Body of pancreas (tissue), 4 donors: ENCODE results near the gene ADPRHL1. TPM values are rescaled to one million over a fixed set of nuclear protein-coding genes. Genes with fewer than 3 reads are reported as not detected.

ENCODE experiments used
- ATAC-seq: fragments of 150-250 bp; one replicate; pipeline ENCODE4 v1.9.1; 2016
- DNase-seq, 4 donors: peaks; one replicate each; pipeline ENCODE4 v3.0.0-alpha.2; 2019
- H3K27ac ChIP-seq, 4 donors: fragments of 200-600 bp; sonication (generic); 1 replicate in 3 of 4; 2 replicates in 1 of 4; pipeline versions ENCODE4 v1.5.1 to v1.6.1; 2016 to 2019; ENCODE audit warnings: mild to moderate bottlenecking in 1 of 4, mixed read lengths in 1 of 4, moderate library complexity in 1 of 4
- H3K27me3 ChIP-seq, 2 donors: fragments of 200-600 bp; sonication (generic); one replicate each; pipeline ENCODE4 v1.6.0; 2016; ENCODE audit warnings: mild to moderate bottlenecking in 1 of 2
- H3K36me3 ChIP-seq, 2 donors: fragments of 200-600 bp; sonication (generic); replicated peaks in 1 of 2; 2 replicates each; pipeline ENCODE4 v1.5.1; 2016; ENCODE audit warnings: low read depth in 2 of 2; ENCODE audit not compliant: insufficient read depth in 1 of 2
- H3K4me1 ChIP-seq: fragments of 200-600 bp; sonication (generic); one replicate; pipeline ENCODE4 v1.6.0; 2016
- H3K4me3 ChIP-seq, 2 donors: fragments of 200-600 bp; sonication (generic); 1 replicate in 1 of 2; 2 replicates in 1 of 2; pipeline ENCODE4 v1.5.1; 2016 to 2019
- H3K9me3 ChIP-seq, 3 donors: fragments of 200-600 bp; sonication (generic); 1 replicate in 2 of 3; 2 replicates in 1 of 3; pipeline ENCODE4 v1.5.1; 2016
- POLR2A ChIP-seq, 3 donors: fragments of 450-650 bp; IDR thresholded peaks; one replicate each; pipeline ENCODE4 v1.6.1; 2016; ENCODE audit warnings: antibody characterized with exemption in 3 of 3, mild to moderate bottlenecking in 2 of 3
- WGBS, 2 donors: methylation state at CpG; one replicate each; pipeline ENCODE4 v1.1.5; 2017; 5-methylcytosine and 5-hydroxymethylcytosine counted together
- intact Hi-C: fragments of 100-400 bp; cut with DNase I; formaldehyde crosslinking; loops from one replicate; pipeline ENCODE4 v1.15.1; 2023
- total RNA-seq, 2 donors: library from RNA; depleted of rRNA; stranded (reverse); fragments of >200 nt; gene quantifications; one replicate each; pipeline ENCODE4 v1.1.0, GENCODE V29; 2016
- TF ChIP-seq, protein P1 (sequence below), 7 experiments: fragments of 450-650 bp in 4 of 7; fragments of 200-600 bp in 3 of 7; sonication (generic) in 3 of 7; IDR thresholded peaks; one replicate each; pipeline ENCODE4 v1.5.1; 2016 to 2019; ENCODE audit warnings: antibody characterized with exemption in 7 of 7

Gene ADPRHL1
- total RNA-seq, result 10 to 100 TPM in 1 of 2 donors, 1 to 10 TPM in 1; 6.0 to 15.8 TPM

GRCh38 chr13:113452942-113453901 lies at the start of gene ADPRHL1:
Gene ADPRHL1 (minus strand): TSS chr13:113453488. CDS start chr13:113453437, 51 bp downstream.
- Histone ChIP-seq H3K36me3 (peaks cover 0 to 1% of the 10 kb centered on the region in 2 donors), H3K27ac (no peak within 1 kb of the TSS), H3K4me3 (no peak within 1 kb of the TSS), H3K4me1 (peaks cover 17% of the 10 kb centered on the region), H3K27me3 (no peaks in the 10 kb centered on the region), H3K9me3 (no peaks in the 10 kb centered on the region)
- WGBS, 2 donors, result 84 to 87% methylated on average over 27 to 45 of the region's 45 CpGs
- TF ChIP-seq, protein P1, sequence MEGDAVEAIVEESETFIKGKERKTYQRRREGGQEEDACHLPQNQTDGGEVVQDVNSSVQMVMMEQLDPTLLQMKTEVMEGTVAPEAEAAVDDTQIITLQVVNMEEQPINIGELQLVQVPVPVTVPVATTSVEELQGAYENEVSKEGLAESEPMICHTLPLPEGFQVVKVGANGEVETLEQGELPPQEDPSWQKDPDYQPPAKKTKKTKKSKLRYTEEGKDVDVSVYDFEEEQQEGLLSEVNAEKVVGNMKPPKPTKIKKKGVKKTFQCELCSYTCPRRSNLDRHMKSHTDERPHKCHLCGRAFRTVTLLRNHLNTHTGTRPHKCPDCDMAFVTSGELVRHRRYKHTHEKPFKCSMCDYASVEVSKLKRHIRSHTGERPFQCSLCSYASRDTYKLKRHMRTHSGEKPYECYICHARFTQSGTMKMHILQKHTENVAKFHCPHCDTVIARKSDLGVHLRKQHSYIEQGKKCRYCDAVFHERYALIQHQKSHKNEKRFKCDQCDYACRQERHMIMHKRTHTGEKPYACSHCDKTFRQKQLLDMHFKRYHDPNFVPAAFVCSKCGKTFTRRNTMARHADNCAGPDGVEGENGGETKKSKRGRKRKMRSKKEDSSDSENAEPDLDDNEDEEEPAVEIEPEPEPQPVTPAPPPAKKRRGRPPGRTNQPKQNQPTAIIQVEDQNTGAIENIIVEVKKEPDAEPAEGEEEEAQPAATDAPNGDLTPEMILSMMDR (IDR thresholded peaks at IDR 0.05), result no peak
- no peak for TF ChIP-seq POLR2A (IDR thresholded peaks at IDR 0.05)
- DNase-seq, result no peak
- ATAC-seq, result no peak
- intact Hi-C loops, result no loop called here

DNA sequence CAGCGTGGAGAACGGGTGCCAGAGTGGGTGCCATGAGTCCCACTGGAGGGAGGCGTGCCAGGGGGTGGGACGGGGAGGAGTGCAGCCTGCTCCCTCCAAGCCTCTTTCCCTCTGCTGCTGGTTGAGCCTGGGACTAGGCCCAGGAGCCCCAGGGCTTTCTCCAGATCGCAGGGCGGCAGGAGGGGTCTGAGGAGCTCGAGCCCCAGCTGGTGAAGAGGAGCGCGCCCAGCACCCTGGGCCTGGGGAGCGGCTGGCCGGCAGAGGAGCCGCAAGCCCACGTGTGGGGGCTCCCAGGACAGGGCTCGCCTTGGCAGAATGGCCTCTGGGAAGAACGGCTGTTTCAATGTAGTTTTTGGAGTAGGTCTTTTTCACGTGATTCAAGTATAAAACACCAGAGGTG lies 49.4 kb upstream of the ADPRHL1 start:
- intact Hi-C loops, result no loop called here
- 91 to 93% methylated on average over 16 of the region's 16 CpGs for WGBS, 2 donors
- ATAC-seq (no peak), DNase-seq (no peak)
- no peaks in the 10 kb centered on the region for H3K27me3 ChIP-seq
- H3K9me3 ChIP-seq, result no peaks in the 10 kb centered on the region
- no peak overlapping the region for H3K4me3 ChIP-seq
- H3K36me3 ChIP-seq, result peaks cover 13 to 34% of the 10 kb centered on the region in 2 donors
- no peak overlapping the region for H3K27ac ChIP-seq
- H3K4me1 ChIP-seq, result no peaks in the 10 kb centered on the region
- TF ChIP-seq, protein P1 (IDR thresholded peaks at IDR 0.05), result no peak
- TF ChIP-seq POLR2A (IDR thresholded peaks at IDR 0.05), result no peak

DNA sequence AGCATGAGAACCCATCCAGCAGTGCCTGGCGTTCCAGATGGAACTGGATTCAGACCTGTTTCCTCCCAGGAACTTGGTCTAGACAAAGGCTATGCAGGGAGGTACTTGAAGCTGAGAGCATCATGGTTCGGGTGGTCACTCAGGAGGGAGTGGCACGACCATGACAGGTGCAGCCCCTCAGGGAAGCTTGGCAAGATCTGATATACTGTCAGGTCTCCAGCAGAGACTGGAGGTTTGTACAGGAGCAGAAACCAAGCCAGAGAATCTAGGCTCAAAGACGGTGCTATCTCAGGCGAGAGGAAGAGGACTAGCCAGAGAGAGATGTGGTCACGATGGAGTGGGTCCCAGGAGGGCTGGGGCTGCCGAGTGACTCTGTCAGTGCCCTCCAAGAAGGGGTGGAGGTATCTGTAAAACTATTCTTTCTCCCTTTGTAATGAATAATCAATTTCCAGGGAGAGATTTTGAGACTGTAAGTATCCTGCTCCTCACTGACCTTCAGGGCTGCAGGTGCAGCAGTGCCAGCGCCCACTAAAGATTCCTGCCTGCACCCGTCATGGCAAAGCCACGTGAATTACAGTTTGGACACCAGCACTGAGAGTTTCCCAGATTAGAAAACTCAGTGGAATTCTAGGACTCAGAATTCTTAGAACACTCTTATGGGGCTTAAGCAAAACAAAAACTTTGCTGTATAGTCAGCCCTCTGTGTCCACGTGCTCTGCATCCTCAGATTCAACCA lies 47.4 kb upstream of the ADPRHL1 start:
- intact Hi-C loops, result no loop called here
- WGBS, 2 donors, result 76 to 92% methylated on average over 11 of the region's 11 CpGs
- DNase-seq (no peak), ATAC-seq (no peak)
- peaks cover 13 to 36% of the 10 kb centered on the region in 2 donors for H3K36me3 ChIP-seq
- no peaks in the 10 kb centered on the region for H3K27me3 ChIP-seq
- H3K9me3 ChIP-seq, result no peaks in the 10 kb centered on the region
- peaks cover 15% of the 10 kb centered on the region for H3K4me1 ChIP-seq
- TF ChIP-seq POLR2A (IDR thresholded peaks at IDR 0.05), result no peak
- TF ChIP-seq, protein P1 (IDR thresholded peaks at IDR 0.05), result no peak
- H3K27ac ChIP-seq, result no peak overlapping the region
- H3K4me3 ChIP-seq, result no peak overlapping the region

GRCh38 chr13:113499936-113500335 lies 46.6 kb upstream of the ADPRHL1 start:
- H3K27ac ChIP-seq, result no peak overlapping the region
- no peak overlapping the region for H3K4me3 ChIP-seq
- ATAC-seq (no peak), DNase-seq (no peak)
- H3K9me3 ChIP-seq, result no peaks in the 10 kb centered on the region
- H3K36me3 ChIP-seq, result peaks cover 13 to 36% of the 10 kb centered on the region in 2 donors
- H3K4me1 ChIP-seq, result peaks cover 22% of the 10 kb centered on the region
- intact Hi-C loops, result no loop called here
- no peaks in the 10 kb centered on the region for H3K27me3 ChIP-seq
- WGBS, 2 donors, result 85 to 87% methylated on average over 4 of the region's 4 CpGs
- TF ChIP-seq POLR2A (IDR thresholded peaks at IDR 0.05), result no peak
- TF ChIP-seq, protein P1 (IDR thresholded peaks at IDR 0.05), result no peak
